ENCODE measurements around the gene ANKRD36.
"Not testable (repeated sequence)": the region's sequence is repeated elsewhere in the genome, so short reads cannot be mapped to it uniquely, and the experiment has no call there.

Gene ANKRD36

GRCh38 chr2:97293687-97294086, 180.7 kb downstream of the ANKRD36 start:
- DNase-seq (ENCODE audit: low read depth) = not testable (repeated sequence)
